ENCODE measurements around the gene CLDND2.

GRCh38 chr19:51392701-51393100 is 23.9 kb upstream of the CLDND2 start:
- TF ChIP-seq CTCF (IDR thresholded peaks at IDR 0.05; ENCODE audit: borderline replicate concordance, extremely low read depth, low read length, poor library complexity, severe bottlenecking) (no peak), EZH2 (IDR thresholded peaks at IDR 0.05; ENCODE audit: borderline replicate concordance, low read depth, low read length, severe bottlenecking) (no peak)
